IPS DF 19.7 (cell line): ENCODE data around the gene ADGRB2.

Source experiments
- DNase-seq: peaks from one replicate; pipeline ENCODE4 v3.0.0-alpha.2; 2013; ENCODE audit warnings: low read depth, low spot score

ADGRB2 gene

DNA sequence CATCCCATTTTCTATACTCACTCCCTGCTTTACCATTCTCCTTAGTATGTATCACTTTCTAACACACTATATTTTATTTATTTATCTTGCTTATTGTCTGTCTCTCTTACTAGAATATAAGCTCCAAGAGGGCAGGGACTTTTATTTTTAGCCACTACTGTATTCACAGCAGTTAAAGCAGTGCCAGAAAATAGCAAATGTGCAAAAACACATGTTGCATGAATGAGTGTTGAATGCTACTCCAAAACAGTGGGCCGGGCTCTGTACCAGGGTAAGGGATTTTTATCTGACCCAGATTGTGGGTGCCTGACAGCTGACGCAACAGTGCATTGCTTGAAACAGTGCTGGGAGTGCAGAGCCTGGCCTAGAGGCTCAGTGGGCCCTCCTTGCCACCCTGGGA, 85.0 kb downstream of the ADGRB2 start:
- DNase-seq, result no peak

DNA sequence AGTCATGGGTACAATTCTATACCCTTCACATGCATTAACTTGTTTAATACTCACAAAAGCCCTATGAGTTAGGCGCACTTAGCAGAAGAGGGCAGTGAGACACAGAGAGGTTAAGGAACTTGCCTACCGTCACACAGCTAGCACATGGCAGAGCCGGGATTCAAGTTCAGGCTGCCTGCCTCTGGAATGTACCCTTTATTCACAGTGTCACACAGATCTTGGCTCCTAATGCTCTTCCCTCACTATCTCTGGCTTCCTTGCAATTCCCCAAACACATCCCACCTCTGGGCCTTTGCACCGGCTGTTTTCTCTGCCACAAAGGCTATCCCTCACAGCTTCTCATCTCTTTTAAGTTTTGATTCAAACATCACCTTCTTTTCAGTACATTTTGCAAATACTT, 85.5 kb downstream of the ADGRB2 start:
- no peak for DNase-seq

DNA sequence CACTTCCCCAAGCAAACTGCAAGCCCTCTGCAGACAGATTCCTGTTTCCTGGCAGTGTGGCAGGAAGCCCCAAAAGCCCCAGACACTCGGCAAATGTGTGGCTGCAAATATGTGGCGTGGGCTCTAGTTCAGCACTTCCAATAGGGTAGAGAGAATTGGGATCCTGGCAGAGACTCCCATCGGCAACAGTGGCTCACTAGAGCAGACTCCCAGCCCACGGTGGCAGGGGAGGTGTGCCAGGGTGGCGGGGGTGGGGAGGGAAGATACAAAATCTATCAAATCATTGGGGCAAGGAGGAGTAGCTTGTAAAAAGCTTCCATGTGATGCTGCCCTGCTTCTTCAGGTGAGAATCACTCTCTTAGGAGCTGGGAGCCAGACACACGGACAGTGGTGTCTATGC, 86.2 kb downstream of the ADGRB2 start:
- no peak for DNase-seq

DNA sequence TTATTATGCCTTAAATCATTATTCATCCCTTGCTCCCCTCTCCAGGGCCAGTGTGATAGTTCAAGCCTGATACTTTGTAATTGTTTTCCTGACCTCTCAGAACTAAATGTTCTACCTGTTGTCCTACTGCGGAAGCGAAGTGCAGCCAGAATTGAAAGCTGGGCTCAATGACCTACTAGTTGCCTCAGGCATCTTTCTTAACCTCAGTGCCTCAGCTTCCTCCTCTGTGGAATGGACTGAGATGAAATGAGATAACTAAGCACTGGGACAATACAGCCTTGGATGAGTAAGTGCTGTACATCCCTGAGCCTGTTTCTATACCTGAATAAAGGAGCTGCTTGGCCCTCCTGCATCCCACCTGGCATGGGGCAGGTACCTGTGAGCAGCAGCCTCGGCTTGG, 86.7 kb downstream of the ADGRB2 start:
- no peak for DNase-seq
